Embryonic facial prominence (tissue), 1 donor: Measurements from ENCODE around the gene PAOX.
A peak's percentile ranks its signal among the peaks of the same experiment; 100 is the strongest.
"Not testable (repeated sequence)": the region's sequence is repeated elsewhere in the genome, so short reads cannot be mapped to it uniquely, and the experiment has no call there.

Experiments used
- DNase-seq: peaks from one replicate; pipeline ENCODE4 v3.0.0-alpha.2; 2016; ENCODE audit errors: extremely low spot score

Gene PAOX

GRCh38 chr10:133364645-133365431, 14.2 kb upstream of the PAOX start:
- no peak for DNase-seq

- DNase-seq, result no peak
Measured at GRCh38 chr10:133365461-133366129, 13.5 kb upstream of the PAOX start.

- no peak for DNase-seq
Measured at GRCh38 chr10:133366130-133366478, 13.0 kb upstream of the PAOX start.

- no peak for DNase-seq
Measured at GRCh38 chr10:133366751-133367150, 12.3 kb upstream of the PAOX start.

- DNase-seq, result not testable (repeated sequence)
Measured at GRCh38 chr10:133367461-133367860, 11.6 kb upstream of the PAOX start.

- no peak for DNase-seq
Measured at GRCh38 chr10:133368153-133368552, 10.9 kb upstream of the PAOX start.

- no peak for DNase-seq
Measured at GRCh38 chr10:133370030-133370786, 8.9 kb upstream of the PAOX start.

- no peak for DNase-seq
Measured at GRCh38 chr10:133372507-133372906, 6.6 kb upstream of the PAOX start.

- DNase-seq, result peak; percentile 84
Measured at GRCh38 chr10:133373174-133374090, 5.6 kb upstream of the PAOX start, which contains the start of gene ECHS1. TSS of gene ECHS1 (minus strand) at chr10:133373354. CDS start at chr10:133373333, 21 bp downstream.

- no peak for DNase-seq
Measured at GRCh38 chr10:133375357-133376115, 3.5 kb upstream of the PAOX start.

GRCh38 chr10:133376183-133376582, 2.9 kb upstream of the PAOX start:
- not testable (repeated sequence) for DNase-seq

- no peak for DNase-seq
Measured at GRCh38 chr10:133377025-133377817, 1.8 kb upstream of the PAOX start.

GRCh38 chr10:133377818-133378250, 1.2 kb upstream of the PAOX start:
- no peak for DNase-seq

- DNase-seq, result no peak
Measured at GRCh38 chr10:133378251-133379096, 588 bp upstream of the PAOX start.

- DNase-seq, result no peak
Measured at GRCh38 chr10:133379801-133380666, 972 bp downstream of the PAOX start.

GRCh38 chr10:133381036-133381435, 2.0 kb downstream of the PAOX start:
- DNase-seq, result no peak

- DNase-seq, result no peak
Measured at GRCh38 chr10:133383551-133383950, 4.5 kb downstream of the PAOX start.

GRCh38 chr10:133384071-133384470, 5.0 kb downstream of the PAOX start:
- no peak for DNase-seq
